HL-60 (cell line): ENCODE results near the gene OR2W1.
A peak's percentile ranks its signal among the peaks of the same experiment; 100 is the strongest.

Experiments
- DNase-seq, 2 experiments: peaks; one replicate each; pipeline ENCODE4 v3.0.0-alpha.2; 2010 to 2020; ENCODE audit warnings: low read depth in 1 of 2, low spot score in 1 of 2
- H3K27ac ChIP-seq: fragments of 250-450 bp; sonication (Bioruptor Pico); replicated peaks from 2 replicates; pipeline ENCODE4 v1.5.1; 2020; ENCODE audit warnings: mild to moderate bottlenecking, moderate library complexity
- H3K27me3 ChIP-seq: fragments of 250-450 bp; sonication (Bioruptor Pico); 2 replicates; pipeline ENCODE4 v1.5.1; 2021; ENCODE audit warnings: mild to moderate bottlenecking, moderate library complexity; ENCODE audit not compliant: insufficient read depth, poor library complexity, severe bottlenecking
- H3K4me3 ChIP-seq: replicated peaks from 2 replicates; pipeline ENCODE4 v1.5.1; 2011; ENCODE audit warnings: mild to moderate bottlenecking, control low read depth, low read length; ENCODE audit not compliant: insufficient read depth
- CTCF ChIP-seq: IDR thresholded peaks from one replicate; pipeline ENCODE4 v1.5.1; 2011; ENCODE audit warnings: low read length, control low read depth, inconsistent platforms; ENCODE audit not compliant: insufficient read depth
- GABPA ChIP-seq: IDR thresholded peaks from 2 replicates; pipeline ENCODE4 v1.6.1; 2012; ENCODE audit warnings: low read depth
- POLR2AphosphoS5 ChIP-seq: IDR thresholded peaks from 2 replicates; pipeline ENCODE4 v1.6.1; 2012; ENCODE audit warnings: low read depth
- REST ChIP-seq: IDR thresholded peaks from 2 replicates; pipeline ENCODE4 v1.6.1; 2012; ENCODE audit warnings: low read depth; ENCODE audit not compliant: insufficient replicate concordance
- SPI1 ChIP-seq: IDR thresholded peaks from 2 replicates; pipeline ENCODE4 v1.6.1; 2012; ENCODE audit warnings: low read depth, mild to moderate bottlenecking, borderline replicate concordance

The OR2W1 gene

GRCh38 chr6:29011276-29011734 lies 33.7 kb downstream of the OR2W1 start:
- Histone ChIP-seq H3K4me3 (peak overlapping the region; percentile 52), H3K27ac (no peak overlapping the region), H3K27me3 (no peaks in the 10 kb centered on the region)
- TF ChIP-seq REST: no peak
- TF ChIP-seq SPI1: no peak
- no peak for TF ChIP-seq POLR2AphosphoS5
- no peak for TF ChIP-seq GABPA
- TF ChIP-seq CTCF: no peak
- peak in 1 of 2 experiments; percentile 66 for DNase-seq

GRCh38 chr6:29009358-29009757 lies 35.6 kb downstream of the OR2W1 start:
- Histone ChIP-seq H3K27me3 (no peaks in the 10 kb centered on the region), H3K4me3 (no peak overlapping the region), H3K27ac (no peak overlapping the region)
- TF ChIP-seq GABPA (no peak), CTCF (no peak), SPI1 (no peak), POLR2AphosphoS5 (no peak), REST (no peak)
- DNase-seq: no peak

- TF ChIP-seq POLR2AphosphoS5 (no peak), SPI1 (no peak), GABPA (no peak), REST (no peak), CTCF (no peak)
Measured at GRCh38 chr6:29008089-29008488, 36.9 kb downstream of the OR2W1 start.

More at GRCh38 chr6:29008089-29008488, 36.9 kb downstream of the OR2W1 start:
- no peak overlapping the region for H3K27ac ChIP-seq
- H3K27me3 ChIP-seq: no peaks in the 10 kb centered on the region
- DNase-seq: no peak
- no peak overlapping the region for H3K4me3 ChIP-seq
